Measurements from ENCODE around the gene NUP58.

The NUP58 gene

GRCh38 chr13:25377244-25377962 lies 76.0 kb downstream of the NUP58 start:
- DNase-seq (ENCODE audit: low spot score) = no peak

GRCh38 chr13:25378528-25378927 lies 77.1 kb downstream of the NUP58 start:
- DNase-seq (ENCODE audit: low spot score) = no peak

- DNase-seq (ENCODE audit: low spot score) = no peak
These were observed 77.6 kb downstream of the NUP58 start for GRCh38 chr13:25379011-25379410.

GRCh38 chr13:25380082-25380481 lies 78.7 kb downstream of the NUP58 start:
- DNase-seq (ENCODE audit: low spot score) = no peak

GRCh38 chr13:25380741-25381324 lies 79.4 kb downstream of the NUP58 start:
- no peak for DNase-seq (ENCODE audit: low spot score)

GRCh38 chr13:25384758-25385410 lies 83.5 kb downstream of the NUP58 start:
- no peak for DNase-seq (ENCODE audit: low spot score)

GRCh38 chr13:25391932-25392331 lies 90.5 kb downstream of the NUP58 start:
- no peak for DNase-seq (ENCODE audit: low spot score)
